Measurements from ENCODE around the gene SYT12.
"Not testable (repeated sequence)": the region's sequence is repeated elsewhere in the genome, so short reads cannot be mapped to it uniquely, and the experiment has no call there.

SYT12 gene

DNA sequence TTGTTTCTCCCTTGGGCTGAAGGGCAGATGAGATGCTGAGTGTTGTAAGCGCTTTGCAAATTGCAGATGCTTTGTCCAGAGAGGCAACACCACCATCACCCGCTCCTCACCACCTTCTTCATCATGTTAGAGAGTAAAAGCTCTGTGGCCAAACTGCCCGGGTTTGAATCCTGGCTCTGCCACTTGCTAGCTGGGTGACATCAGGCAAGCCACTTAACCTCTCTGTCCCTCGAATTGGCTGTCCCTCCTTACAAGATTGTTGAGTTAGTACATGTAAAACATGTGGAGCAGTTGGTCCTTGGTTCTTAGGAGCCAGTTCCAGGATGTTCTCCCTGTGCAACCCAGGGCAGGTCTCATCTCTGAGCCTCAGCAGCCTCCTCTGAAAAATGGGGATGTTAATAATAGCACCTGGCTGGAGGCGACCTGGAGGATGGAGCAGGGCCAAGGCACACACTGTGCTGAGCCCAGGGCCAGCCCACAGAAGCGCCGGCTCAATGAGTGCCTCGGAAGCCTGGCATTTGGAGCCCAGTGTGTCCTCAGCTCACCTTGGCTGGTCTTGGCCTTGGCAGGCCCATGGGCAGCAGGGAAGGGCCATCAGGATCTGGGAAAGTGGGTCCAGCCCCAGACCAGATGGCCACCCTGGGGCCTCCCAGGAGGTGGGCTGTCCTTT, 37.3 kb upstream of the SYT12 start:
- DNase-seq (ENCODE audit: low read depth): no peak
- TF ChIP-seq, protein P1, sequence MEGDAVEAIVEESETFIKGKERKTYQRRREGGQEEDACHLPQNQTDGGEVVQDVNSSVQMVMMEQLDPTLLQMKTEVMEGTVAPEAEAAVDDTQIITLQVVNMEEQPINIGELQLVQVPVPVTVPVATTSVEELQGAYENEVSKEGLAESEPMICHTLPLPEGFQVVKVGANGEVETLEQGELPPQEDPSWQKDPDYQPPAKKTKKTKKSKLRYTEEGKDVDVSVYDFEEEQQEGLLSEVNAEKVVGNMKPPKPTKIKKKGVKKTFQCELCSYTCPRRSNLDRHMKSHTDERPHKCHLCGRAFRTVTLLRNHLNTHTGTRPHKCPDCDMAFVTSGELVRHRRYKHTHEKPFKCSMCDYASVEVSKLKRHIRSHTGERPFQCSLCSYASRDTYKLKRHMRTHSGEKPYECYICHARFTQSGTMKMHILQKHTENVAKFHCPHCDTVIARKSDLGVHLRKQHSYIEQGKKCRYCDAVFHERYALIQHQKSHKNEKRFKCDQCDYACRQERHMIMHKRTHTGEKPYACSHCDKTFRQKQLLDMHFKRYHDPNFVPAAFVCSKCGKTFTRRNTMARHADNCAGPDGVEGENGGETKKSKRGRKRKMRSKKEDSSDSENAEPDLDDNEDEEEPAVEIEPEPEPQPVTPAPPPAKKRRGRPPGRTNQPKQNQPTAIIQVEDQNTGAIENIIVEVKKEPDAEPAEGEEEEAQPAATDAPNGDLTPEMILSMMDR (IDR thresholded peaks at IDR 0.05; ENCODE audit: insufficient read depth, low read depth, low read length, missing control alignments): no peak
- no peak overlapping the region for H3K4me3 ChIP-seq (ENCODE audit: low read depth, low read length)

DNA sequence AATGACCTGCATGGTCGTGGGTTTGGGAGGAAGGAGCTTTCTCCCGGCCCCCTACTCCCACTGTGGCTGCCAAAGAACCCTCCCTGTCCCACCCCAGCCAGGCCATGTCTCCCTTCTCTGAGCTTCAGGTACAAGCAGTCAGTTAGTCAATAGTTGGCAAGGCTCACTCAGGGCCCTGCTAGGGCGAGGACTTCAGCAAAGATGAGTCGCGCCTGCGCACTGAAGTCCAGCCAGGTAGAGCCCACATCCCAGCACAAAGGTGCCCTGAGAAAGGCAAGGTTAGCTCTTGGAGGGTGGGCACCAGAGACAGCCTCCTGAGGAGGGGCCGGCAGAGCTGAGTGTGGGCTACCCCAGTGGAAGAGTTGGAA, 36.8 kb upstream of the SYT12 start:
- TF ChIP-seq, protein P1 (IDR thresholded peaks at IDR 0.05; ENCODE audit: insufficient read depth, low read depth, low read length, missing control alignments): no peak

DNA sequence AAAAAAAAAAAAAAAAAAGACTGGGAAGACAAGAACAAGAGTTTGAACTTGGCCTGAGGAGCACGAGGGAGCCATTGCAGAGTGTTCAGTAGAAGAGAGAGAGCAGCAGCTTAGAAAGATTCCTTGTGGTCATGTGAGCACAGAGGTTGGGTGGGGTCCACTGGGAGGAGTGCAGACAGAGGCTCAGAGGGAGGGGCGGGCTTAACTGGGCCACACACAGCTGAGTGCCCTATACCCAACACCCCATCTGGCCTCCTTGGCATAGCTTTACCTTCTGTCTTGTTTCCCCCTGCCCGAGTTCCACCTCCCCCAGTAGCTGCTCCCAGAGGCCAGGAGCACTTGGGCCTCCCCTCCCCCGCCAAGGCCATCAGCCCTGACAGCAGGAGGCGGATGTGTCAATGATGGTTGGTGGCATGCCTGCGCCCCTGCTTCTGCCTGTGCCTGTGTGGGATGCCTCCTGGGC, 35.7 kb upstream of the SYT12 start:
- no peak overlapping the region for H3K4me3 ChIP-seq (ENCODE audit: low read depth, low read length)
- DNase-seq (ENCODE audit: low read depth): no peak
- TF ChIP-seq, protein P1 (IDR thresholded peaks at IDR 0.05; ENCODE audit: insufficient read depth, low read depth, low read length, missing control alignments): no peak

More for the DNA sequence above, 36.8 kb upstream of the SYT12 start:
- H3K4me3 ChIP-seq (ENCODE audit: low read depth, low read length): no peak overlapping the region
- DNase-seq (ENCODE audit: low read depth): no peak

DNA sequence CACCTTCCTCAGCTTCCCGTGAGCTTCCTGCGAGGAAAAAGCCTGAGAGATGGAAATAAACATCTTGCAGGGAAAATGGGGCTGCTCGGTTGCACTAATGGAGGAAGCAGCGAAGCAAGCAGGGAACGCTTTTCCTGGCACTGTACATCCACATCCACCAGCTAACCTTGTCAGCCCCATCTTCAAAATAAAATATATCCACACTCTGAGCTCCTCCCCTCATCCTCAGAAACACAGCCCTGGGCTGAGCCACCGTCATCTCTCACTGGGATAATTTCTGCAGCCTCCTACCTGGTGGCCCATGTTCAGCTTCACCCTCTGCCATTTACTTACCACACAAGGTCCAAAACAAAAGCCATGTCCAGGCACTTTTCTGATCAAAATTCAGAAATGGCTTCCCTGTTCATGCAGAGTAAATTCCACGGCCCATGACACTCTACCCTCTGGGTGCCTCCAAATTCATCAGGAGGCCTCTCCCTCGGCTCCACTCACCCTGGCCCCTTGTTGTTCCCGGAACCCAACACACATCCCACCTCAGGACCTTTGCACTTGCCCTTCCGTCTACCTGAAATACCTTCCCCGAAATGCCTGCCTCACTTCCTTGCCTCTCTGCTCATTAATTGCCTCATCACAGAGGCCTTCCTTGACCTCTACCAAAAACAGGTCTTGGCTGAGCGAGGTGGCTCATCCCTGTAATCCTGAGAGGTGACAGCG, 34.9 kb upstream of the SYT12 start:
- TF ChIP-seq, protein P1 (IDR thresholded peaks at IDR 0.05; ENCODE audit: insufficient read depth, low read depth, low read length, missing control alignments): no peak
- H3K4me3 ChIP-seq (ENCODE audit: low read depth, low read length): no peak overlapping the region
- DNase-seq (ENCODE audit: low read depth): no peak

DNA sequence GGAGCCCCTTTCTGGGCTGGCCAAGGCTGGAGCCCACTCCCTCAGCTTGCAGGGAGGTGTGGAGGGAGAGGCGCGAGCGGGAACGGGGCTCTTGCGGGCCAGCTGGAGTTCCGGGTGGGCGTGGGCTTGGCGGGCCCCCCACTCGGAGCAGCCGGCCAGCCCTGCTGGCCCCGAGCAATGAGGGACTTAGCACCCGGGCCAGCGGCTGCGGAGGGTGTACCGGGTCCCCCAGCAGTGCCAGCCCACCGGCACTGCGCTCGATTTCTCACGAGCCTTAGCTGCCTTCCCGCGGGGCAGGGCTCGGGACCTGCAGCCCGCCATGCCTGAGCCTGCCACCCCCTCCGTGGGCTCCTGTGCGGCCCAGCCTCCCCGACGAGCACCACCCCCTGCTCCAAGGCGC, 34.2 kb upstream of the SYT12 start:
- DNase-seq (ENCODE audit: low read depth); H3K4me3 ChIP-seq (ENCODE audit: low read depth, low read length): not testable (repeated sequence)

DNA sequence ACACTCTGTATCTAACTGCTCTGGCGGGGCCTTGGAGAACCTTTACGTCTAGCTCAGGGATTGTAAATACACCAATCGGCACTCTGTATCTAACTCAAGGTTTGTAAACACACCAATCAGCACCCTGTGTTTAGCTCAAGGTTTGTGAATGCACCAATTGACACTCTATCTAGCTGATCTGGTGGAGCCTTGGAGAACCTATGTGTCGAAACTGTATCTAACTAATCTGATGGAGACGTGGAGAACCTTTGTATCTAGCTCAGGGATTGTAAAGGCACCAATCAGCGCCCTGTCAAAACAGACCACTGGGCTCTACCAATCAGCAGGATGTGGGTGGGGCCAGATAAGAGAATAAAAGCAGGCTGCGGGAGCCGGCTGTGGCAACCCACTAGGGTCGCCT, 33.6 kb upstream of the SYT12 start:
- not testable (repeated sequence) for H3K4me3 ChIP-seq (ENCODE audit: low read depth, low read length); DNase-seq (ENCODE audit: low read depth)

DNA sequence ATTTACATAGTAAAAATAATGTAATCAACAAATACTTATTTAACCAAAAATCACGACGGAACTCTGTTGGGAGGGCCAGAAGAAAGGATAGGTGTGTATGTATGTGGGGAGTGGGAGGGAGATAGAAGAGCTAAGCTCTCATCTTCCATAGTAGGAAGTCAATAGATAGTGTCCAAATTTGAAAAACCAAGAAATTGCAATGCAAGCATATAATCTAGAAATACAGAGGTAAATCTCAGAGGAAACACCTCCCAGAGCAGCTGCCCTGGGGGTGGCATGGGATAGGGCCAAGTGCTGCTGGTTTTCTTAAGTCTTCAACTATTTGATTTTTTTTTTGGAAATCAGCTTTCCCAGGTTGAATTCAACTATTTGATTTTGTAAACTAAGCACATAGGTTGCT, 30.9 kb upstream of the SYT12 start:
- TF ChIP-seq, protein P1 (IDR thresholded peaks at IDR 0.05; ENCODE audit: insufficient read depth, low read depth, low read length, missing control alignments): no peak
- no peak for DNase-seq (ENCODE audit: low read depth)
- H3K4me3 ChIP-seq (ENCODE audit: low read depth, low read length): no peak overlapping the region

Measured in GM12865 (cell line).